Neural progenitor cell (in vitro differentiated cells): ENCODE measurements around the gene ASZ1. TPM values are rescaled to one million over a fixed set of nuclear protein-coding genes. Genes with fewer than 3 reads are reported as not detected.
A peak's percentile ranks its signal among the peaks of the same experiment; 100 is the strongest.

ENCODE experiments used
- DNase-seq: peaks from one replicate; pipeline ENCODE4 v3.0.0-alpha.2; 2016; ENCODE audit warnings: low spot score
- H2AFZ ChIP-seq: fragments of 200-600 bp; sonication (generic); replicated peaks from 2 replicates; pipeline ENCODE4 v1.6.1; 2016; ENCODE audit warnings: antibody characterized with exemption
- H3F3A ChIP-seq: fragments of 200-600 bp; sonication (generic); 2 replicates; pipeline ENCODE4 v1.6.1; 2016; ENCODE audit warnings: antibody characterized with exemption, low read depth
- H3K27ac ChIP-seq: fragments of 200-600 bp; sonication (generic); 2 replicates; pipeline ENCODE4 v1.5.1; 2016; ENCODE audit warnings: mild to moderate bottlenecking
- H3K27me3 ChIP-seq: fragments of 200-600 bp; sonication (generic); 2 replicates; pipeline ENCODE4 v1.6.1; 2016; ENCODE audit warnings: mild to moderate bottlenecking, moderate library complexity
- H3K36me3 ChIP-seq: fragments of 200-600 bp; sonication (generic); 2 replicates; pipeline ENCODE4 v1.5.1; 2016
- H3K4me1 ChIP-seq: fragments of 200-600 bp; sonication (generic); 2 replicates; pipeline ENCODE4 v1.6.1; 2016; ENCODE audit warnings: mixed run types
- H3K4me2 ChIP-seq: fragments of 200-600 bp; sonication (generic); 2 replicates; pipeline ENCODE4 v1.6.1; 2016
- H3K4me3 ChIP-seq: fragments of 200-600 bp; sonication (generic); 2 replicates; pipeline ENCODE4 v1.5.1; 2016
- H3K79me2 ChIP-seq: fragments of 200-600 bp; sonication (generic); 2 replicates; pipeline ENCODE4 v1.6.1; 2016; ENCODE audit warnings: low read depth
- H3K9ac ChIP-seq: fragments of 200-600 bp; sonication (generic); 2 replicates; pipeline ENCODE4 v1.6.1; 2016
- H3K9me3 ChIP-seq: fragments of 200-600 bp; sonication (generic); 2 replicates; pipeline ENCODE4 v1.5.1; 2016; ENCODE audit warnings: low read depth
- H4K20me1 ChIP-seq: fragments of 200-600 bp; sonication (generic); 2 replicates; pipeline ENCODE4 v1.6.1; 2016; ENCODE audit warnings: low read depth
- H3K27ac Mint-ChIP-seq: 3 replicates; pipeline ENCODE4 v1.8.0; 2021; ENCODE audit warnings: mixed read lengths
- H3K27me3 Mint-ChIP-seq: 2 replicates; pipeline ENCODE4 v1.8.0; 2022; ENCODE audit warnings: low read depth, mild to moderate bottlenecking, inconsistent platforms, moderate library complexity, mixed read lengths; ENCODE audit not compliant: insufficient read depth
- H3K36me3 Mint-ChIP-seq: 3 replicates; pipeline ENCODE4 v1.8.0; 2021; ENCODE audit warnings: mixed read lengths
- H3K4me1 Mint-ChIP-seq: 3 replicates; pipeline ENCODE4 v1.8.0; 2021; ENCODE audit warnings: mixed read lengths
- H3K4me3 Mint-ChIP-seq: 3 replicates; pipeline ENCODE4 v1.8.0; 2021; ENCODE audit warnings: mild to moderate bottlenecking, moderate library complexity, mixed read lengths
- H3K9me3 Mint-ChIP-seq: 3 replicates; pipeline ENCODE4 v1.8.0; 2020; ENCODE audit warnings: mixed read lengths
- CTCF ChIP-seq: fragments of 200-600 bp; sonication (generic); IDR thresholded peaks from 2 replicates; pipeline ENCODE4 v1.5.1; 2017; ENCODE audit warnings: antibody characterized with exemption, mild to moderate bottlenecking
- EZH2 ChIP-seq: fragments of 200-600 bp; sonication (generic); IDR thresholded peaks from 2 replicates; pipeline ENCODE4 v1.6.1; 2017; ENCODE audit warnings: antibody characterized with exemption, mild to moderate bottlenecking, moderate library complexity
- EZH2phosphoT487 ChIP-seq: fragments of 200-600 bp; sonication (generic); IDR thresholded peaks from 2 replicates; pipeline ENCODE4 v1.6.1; 2017; ENCODE audit warnings: antibody characterized with exemption
- total RNA-seq: library from RNA; depleted of rRNA; stranded (reverse); fragments of >200 nt; gene quantifications from 2 replicates; pipeline ENCODE4 v1.2.3, GENCODE V29; 2015; ENCODE audit warnings: low replicate concordance

ASZ1 gene
- total RNA-seq, 1 donor from 2014 or later = not detected

GRCh38 chr7:117389871-117390270, 37.4 kb downstream of the ASZ1 start:
- Histone ChIP-seq H3K4me3 (no peak overlapping the region), H3K9ac (no peak overlapping the region), H3F3A (no peaks in the 10 kb centered on the region), H3K79me2 (no peaks in the 10 kb centered on the region), H2AFZ (no peak overlapping the region), H3K4me1 (no peaks in the 10 kb centered on the region), H3K27ac (no peak overlapping the region), H4K20me1 (no peaks in the 10 kb centered on the region), H3K4me2 (no peak overlapping the region), H3K27me3 (no peaks in the 10 kb centered on the region), H3K36me3 (no peaks in the 10 kb centered on the region), H3K9me3 (no peaks in the 10 kb centered on the region)
- Mint-ChIP-seq H3K9me3 (peaks cover 13% of the 10 kb centered on the region), H3K27me3 (no peaks in the 10 kb centered on the region), H3K4me3 (no peak overlapping the region), H3K4me1 (no peaks in the 10 kb centered on the region), H3K27ac (no peak overlapping the region), H3K36me3 (no peaks in the 10 kb centered on the region)
- TF ChIP-seq EZH2 = no peak
- no peak for TF ChIP-seq EZH2phosphoT487
- no peak for TF ChIP-seq CTCF
- no peak for DNase-seq

GRCh38 chr7:117386110-117386706, 41.1 kb downstream of the ASZ1 start:
- Histone ChIP-seq H3K36me3 (no peaks in the 10 kb centered on the region), H3K4me3 (no peak overlapping the region), H3K27ac (no peak overlapping the region), H3K9me3 (no peaks in the 10 kb centered on the region), H3K79me2 (no peaks in the 10 kb centered on the region), H2AFZ (no peak overlapping the region), H3F3A (no peaks in the 10 kb centered on the region), H4K20me1 (no peaks in the 10 kb centered on the region), H3K4me2 (no peak overlapping the region), H3K27me3 (no peaks in the 10 kb centered on the region), H3K9ac (no peak overlapping the region), H3K4me1 (no peaks in the 10 kb centered on the region)
- Mint-ChIP-seq H3K4me1 (no peaks in the 10 kb centered on the region), H3K4me3 (no peak overlapping the region), H3K27ac (no peak overlapping the region), H3K36me3 (no peaks in the 10 kb centered on the region), H3K27me3 (no peaks in the 10 kb centered on the region), H3K9me3 (peaks cover 13% of the 10 kb centered on the region)
- no peak for DNase-seq
- no peak for TF ChIP-seq EZH2
- no peak for TF ChIP-seq CTCF
- no peak for TF ChIP-seq EZH2phosphoT487

GRCh38 chr7:117385363-117386109, 41.8 kb downstream of the ASZ1 start:
- no peaks in the 10 kb centered on the region for H3K4me1 ChIP-seq
- H2AFZ ChIP-seq = no peak overlapping the region
- Mint-ChIP-seq H3K27me3 (no peaks in the 10 kb centered on the region), H3K4me3 (no peak overlapping the region), H3K4me1 (no peaks in the 10 kb centered on the region), H3K27ac (no peak overlapping the region), H3K9me3 (peaks cover 13% of the 10 kb centered on the region), H3K36me3 (no peaks in the 10 kb centered on the region)
- H3K36me3 ChIP-seq = no peaks in the 10 kb centered on the region
- DNase-seq = no peak
- H3K4me3 ChIP-seq = no peak overlapping the region
- no peaks in the 10 kb centered on the region for H3K27me3 ChIP-seq
- no peak overlapping the region for H3K27ac ChIP-seq
- H3K9ac ChIP-seq = no peak overlapping the region
- TF ChIP-seq CTCF = peak; percentile 46
- TF ChIP-seq EZH2phosphoT487 = no peak
- H3K79me2 ChIP-seq = no peaks in the 10 kb centered on the region
- no peaks in the 10 kb centered on the region for H4K20me1 ChIP-seq
- H3F3A ChIP-seq = no peaks in the 10 kb centered on the region
- no peaks in the 10 kb centered on the region for H3K9me3 ChIP-seq
- H3K4me2 ChIP-seq = no peak overlapping the region
